RPMI7951 (cell line): ENCODE data around the gene RAB31. TPM values are rescaled to one million over a fixed set of nuclear protein-coding genes. Genes with fewer than 3 reads are reported as not detected.

Experiments
- DNase-seq: peaks from one replicate; pipeline ENCODE4 v3.0.0-alpha.2; 2012; ENCODE audit warnings: low read depth
- total RNA-seq: library from RNA; depleted of rRNA; stranded (reverse); fragments of >200 nt; shearing (Covaris generic); gene quantifications from 2 replicates; pipeline ENCODE4 v1.2.3, GENCODE V29; 2014

Gene RAB31
- total RNA-seq, 1 experiment from 2014 or later, result 41.7 TPM

DNA sequence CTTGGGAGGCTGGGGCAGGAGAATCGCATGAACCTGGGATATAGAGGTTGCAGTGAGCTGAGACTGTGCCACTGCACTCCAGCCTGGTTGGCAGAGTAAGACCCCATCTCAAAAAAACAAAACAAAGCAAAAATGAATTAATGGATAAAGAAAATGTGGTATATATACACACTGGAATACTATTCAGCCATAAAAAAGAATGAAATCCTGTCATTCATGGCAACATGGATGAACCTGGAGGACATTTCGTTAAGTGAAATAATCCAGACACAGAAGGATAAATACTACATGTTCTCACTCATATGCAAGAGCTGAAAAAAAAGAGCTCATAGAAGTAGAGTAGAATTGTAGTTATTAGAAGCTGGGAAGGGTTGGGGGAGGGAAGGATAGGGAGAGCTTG is 80.8 kb downstream of the RAB31 start:
- no peak for DNase-seq

- no peak for DNase-seq
Observed at GRCh38 chr18:9790261-9790660, 82.2 kb downstream of the RAB31 start.

- no peak for DNase-seq
Observed at GRCh38 chr18:9791991-9792390, 83.9 kb downstream of the RAB31 start.

GRCh38 chr18:9792565-9793245 is 84.6 kb downstream of the RAB31 start:
- no peak for DNase-seq

DNA sequence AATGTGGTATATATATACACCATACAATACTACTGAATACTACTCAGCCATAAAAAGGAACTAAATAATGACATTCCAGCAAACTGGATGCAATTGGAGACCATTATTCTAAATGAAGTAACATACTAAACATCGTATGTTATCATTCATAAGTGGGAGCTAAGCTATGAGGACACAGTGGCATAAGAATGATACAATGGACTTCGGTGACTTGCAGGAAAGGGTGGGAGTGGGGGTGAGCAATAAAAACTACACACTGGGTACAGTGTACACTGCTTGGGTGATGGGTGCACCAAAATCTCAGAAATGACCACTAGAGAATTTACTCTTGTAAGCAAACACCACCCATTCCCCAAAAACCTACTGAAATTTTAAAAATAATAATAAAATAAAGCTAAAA is 87.9 kb downstream of the RAB31 start:
- DNase-seq, result no peak

- DNase-seq, result no peak
Observed at GRCh38 chr18:9796935-9797549, 88.9 kb downstream of the RAB31 start.

DNA sequence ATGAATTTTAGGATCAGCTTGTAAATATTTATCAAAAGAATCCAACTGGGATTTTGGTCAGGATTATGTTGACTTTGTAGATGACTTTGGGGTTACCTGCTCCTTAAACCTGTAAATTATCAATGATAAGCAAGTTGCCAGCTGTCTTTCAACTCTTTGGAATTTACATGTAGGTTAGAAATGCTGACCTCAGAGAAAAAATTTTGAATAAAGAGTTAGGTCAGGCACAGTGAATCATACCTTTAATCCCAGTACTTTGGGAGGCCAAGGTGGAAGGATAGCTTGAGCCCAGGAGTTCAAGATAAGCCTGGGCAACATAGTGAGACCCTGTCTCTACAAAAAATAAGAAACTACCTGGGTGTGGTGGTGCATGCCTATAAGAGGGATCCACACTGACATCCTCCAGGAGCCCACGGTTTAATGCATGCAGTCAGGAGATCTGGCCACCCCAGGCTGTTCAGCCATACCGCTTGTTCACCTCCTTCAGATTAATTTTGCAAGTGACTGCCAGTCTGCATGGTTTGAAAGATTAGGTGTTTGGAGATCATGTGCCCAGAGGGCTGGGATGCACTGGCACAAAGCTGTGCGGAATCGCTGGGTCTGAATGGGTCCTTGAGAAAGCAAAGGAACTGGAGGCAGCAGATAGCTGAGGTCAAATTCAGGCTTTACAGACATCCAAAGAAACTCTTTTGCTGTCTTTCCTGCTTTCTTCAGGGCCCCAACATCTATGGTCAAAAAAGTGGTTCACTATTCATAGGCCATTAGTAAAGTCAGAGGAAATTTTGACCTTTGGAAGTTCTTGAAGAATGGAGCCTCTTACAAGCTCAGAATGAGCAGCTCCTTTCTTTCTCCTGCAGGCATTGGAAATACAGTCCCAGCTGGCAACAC is 94.3 kb downstream of the RAB31 start:
- DNase-seq, result no peak

DNA sequence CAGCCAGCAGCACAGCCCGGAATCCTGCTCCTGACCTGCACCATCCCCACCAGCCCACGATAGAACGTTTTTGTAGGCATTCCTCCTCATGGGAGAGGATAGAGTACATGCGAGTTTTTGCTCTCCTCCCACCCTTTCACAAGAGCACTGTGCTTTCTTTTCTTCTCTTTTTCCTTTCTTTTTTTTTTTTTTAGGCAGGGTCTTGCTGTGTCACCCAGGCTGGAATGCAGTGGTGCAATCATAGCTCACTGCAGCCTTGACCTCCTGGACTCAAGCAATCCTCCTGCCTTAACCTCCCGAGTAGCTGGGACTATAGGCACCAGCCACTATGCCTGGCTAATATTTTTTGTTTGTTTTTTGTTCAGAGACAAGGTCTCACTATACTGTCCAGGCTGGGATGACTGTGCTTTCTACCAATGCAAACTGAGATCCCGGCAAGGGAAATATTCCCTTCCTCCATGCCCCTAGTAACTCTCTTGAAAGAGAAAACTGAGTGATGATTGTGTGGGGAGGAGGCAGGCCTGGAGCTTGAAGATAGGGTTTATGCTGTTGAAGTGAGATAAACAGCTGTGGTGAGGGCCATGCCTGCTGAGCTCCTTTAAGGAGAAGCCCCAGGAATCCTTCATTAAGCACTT is 95.1 kb downstream of the RAB31 start:
- no peak for DNase-seq

DNA sequence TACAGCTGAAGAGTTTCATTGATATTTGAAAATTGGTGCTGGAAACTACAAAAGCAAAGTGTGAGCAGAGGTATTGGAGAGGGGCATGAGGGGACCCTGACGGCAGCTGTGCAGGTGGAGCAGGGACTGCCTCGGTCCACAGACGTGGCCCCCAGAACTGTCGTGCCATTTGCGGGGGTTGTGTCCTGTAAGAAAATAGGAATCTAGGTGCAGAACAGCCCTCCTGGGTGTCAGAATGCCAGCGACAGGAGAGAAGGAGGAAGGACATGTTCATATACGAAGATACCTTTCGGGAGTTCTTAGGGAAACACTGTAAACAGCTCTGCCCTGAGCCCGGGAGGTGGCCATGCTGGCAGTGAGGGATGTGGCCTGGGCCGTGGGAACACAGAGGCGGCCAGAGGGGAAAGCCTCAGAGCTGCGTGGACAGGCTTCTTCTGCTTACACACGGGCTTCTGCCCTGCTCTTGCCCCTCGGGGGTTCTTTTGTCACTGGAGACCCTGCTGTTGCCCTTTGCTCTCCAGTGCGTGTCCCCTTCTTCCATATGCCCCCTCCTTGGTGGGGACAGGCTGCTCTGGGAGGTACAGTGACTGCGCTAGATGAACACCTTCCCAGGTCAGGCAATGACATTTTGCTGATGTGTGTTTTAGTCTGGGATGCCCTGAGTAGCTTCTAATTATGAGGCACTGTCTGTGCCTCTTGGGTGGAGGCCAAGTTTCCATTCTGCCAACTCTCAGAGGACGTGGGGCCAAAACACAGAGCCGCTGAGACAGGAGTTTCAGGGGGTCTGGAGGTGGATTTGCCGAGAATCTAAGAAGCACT is 95.8 kb downstream of the RAB31 start:
- no peak for DNase-seq

DNA sequence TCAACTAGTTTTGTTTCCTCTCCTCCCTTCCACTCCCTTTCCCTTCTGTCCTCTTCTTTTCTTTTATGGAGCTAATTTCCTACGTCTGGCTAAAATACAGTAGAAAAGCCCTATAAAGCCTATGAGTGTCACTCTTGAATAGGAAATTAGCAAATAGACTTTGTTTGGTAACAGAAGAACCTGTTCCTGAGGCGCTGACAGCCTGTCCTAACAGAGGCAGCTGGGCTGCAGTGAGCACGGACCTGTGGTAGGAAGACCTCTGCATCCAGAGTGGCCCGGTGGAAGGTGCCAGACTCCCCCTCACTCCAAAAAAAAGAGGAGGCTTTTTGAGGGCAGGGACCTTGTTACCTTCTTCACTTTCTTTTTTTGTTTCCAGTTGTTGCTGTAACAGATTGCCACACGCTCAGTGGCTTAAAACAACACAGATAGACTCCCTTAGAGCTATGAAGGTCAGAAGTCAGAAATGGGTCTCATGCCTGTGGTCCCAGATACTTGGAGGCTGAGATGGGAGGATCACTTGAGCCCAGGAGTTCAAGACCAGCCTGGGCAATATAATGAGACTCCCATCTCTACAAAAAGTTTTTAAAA is 96.5 kb downstream of the RAB31 start:
- no peak for DNase-seq

DNA sequence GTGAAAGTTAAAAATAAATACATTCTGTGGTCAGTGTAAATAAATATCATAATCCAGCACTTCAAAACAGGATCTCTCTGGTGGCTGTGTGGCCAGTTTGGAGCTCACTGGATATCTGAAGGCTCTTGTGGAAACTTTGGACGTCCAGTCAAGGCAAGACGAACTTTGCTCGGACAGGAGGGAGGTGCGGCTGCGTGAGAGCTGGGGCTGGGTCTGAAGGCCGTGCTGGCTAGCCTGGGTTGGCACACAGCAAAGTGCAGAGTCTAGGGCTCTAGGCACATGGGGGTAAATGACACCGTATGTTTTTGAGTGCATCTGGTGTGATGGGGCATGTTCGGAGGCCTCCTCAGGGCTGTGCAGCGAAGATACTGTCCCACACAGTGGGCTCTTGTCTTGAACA is 98.8 kb downstream of the RAB31 start:
- DNase-seq, result no peak

GRCh38 chr18:9808295-9809241 is 100.5 kb downstream of the RAB31 start:
- DNase-seq, result peak; percentile 13

DNA sequence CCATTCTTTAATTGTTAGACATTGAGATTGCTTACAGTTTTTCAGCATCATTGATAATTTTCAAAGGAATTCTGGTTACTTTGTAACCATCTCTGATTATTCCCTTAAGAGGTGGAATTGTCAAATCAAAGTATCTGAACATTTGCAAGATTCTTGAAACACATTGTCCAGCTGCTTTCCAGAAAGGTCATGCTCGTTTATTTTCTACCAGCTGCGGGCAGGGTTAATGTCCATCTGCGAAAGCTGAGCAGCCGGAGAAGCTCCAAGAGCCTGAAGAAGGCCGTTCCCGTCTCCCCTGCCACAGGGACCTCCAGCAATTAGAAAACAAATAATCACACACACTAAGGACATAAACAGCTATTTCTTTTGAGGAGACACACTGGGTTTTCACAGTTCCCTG is 101.6 kb downstream of the RAB31 start:
- DNase-seq, result no peak

DNA sequence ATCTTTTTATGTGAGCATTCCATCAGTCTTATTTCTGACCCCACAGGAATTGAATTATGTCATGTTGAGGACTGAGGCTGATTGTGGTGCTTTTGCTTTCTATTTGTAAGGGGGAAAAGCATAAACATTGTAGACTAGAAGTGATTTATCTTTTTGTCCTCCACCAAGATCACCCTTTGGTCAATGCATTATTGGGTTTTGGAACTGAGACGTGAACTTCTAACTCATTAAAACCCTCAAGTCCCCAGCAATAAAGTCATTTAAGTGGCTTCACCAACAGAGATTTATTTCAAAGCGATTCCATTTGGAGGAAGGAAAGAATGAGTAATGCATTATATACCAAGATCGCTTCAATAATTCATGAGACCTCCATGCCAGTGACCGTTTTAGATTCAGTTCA is 102.2 kb downstream of the RAB31 start:
- peak; percentile 12 for DNase-seq

DNA sequence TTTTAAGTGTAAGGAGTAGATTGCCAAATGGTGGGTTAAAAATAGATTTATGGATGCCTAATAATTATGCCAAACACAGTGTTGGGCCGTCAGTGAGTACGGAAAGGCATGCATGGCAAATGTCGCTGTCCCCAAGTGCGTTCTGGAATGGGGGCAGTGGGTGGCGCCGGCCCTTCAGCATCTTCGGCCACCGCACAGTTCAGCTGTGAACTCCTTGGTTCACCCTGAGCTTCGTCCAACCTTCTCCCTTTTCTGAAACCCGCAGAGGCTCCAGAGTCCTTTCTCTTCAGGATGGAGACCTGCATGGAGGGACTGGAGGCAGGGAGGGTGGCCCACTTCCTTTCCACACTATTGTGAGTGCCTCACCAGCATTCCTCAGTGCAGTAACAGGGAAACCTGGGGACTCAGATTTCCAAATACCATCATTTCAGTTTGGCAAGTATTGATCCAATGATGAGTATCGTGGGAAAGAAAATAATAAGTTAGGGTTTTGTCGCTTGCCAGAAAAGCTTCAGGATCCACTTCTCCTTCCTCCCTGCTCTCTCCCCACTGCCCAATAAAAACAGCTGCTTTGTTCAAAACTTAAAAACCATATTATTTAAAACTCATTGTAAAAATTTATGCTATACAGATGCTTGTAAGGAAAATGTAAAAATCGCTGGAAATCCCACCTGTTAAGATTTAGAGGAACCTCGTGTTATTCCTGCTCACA is 103.0 kb downstream of the RAB31 start:
- peak; percentile 4 for DNase-seq

GRCh38 chr18:9811978-9812377 is 103.9 kb downstream of the RAB31 start:
- DNase-seq, result no peak

DNA sequence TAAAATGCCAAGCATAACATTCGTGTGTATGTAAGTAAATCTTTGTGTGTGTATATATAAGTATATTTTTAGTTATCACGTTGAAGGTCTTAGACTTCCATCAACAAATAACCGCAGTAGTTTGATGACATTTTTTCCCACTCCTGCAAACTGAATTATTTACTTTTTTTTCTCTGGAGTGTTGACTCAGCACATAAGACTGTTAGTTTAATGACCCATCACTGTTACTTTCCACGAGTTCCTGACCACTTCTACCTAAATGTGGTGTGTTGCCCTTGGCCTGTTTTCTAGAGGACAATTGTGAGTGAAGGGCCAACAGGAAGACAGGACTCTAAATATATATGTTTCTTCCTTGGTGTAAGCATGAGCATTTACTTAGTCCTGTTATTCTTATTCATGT is 106.3 kb downstream of the RAB31 start:
- DNase-seq, result peak; percentile 57

DNA sequence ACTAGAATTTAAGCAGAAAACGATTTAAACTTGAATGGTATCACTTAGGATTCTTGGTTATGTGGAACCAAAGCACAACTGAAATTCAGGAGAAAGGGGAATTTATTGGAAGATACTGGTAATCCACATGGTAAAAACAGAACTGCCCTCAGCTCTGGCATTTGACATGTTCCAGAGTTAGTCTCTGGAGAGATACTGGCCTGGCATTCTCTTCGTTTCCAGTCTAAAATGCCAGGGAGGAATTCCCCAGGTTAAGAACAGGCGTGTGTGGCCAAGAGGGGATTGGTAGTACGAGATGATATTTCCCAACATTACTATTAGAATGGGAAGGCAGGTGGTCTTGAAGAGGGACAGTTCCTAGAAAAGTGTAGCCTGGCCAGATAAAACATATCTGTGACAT is 109.2 kb downstream of the RAB31 start:
- DNase-seq, result no peak

DNA sequence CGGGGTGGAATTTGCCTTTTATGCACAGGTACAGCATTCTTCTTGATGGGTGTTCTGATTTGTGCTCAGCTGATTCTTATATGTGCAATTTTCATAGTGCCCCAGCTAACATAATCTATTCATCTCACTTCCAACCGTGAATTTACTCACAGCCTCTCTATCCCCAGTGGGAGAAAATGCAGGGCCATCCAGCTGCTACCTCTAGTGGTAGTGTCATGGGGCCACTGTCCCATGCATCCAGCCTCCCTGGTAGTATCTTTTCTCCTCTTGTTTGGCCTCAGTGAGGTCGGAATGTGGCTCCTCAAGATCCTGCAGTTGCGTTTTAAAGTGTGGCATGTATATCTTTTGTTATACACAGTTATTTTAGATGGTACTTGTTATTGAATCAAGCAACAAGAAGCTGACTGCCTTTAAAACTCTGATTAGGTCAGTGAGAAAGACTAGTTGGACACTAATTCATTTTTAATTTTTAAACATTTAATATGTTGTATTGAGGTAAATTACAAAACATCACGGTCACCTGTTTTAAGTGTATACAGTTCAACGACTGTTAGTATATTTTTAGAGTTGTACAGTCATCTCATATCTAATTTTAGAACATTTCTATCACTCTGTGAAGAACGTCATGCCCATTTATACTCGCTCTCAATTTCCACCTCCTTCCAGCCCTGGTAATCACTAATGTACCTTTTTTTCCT is 109.8 kb downstream of the RAB31 start:
- no peak for DNase-seq
